K562 (cell line): Measurements from ENCODE around the gene KIF3B. TPM values are rescaled to one million over a fixed set of nuclear protein-coding genes. Genes with fewer than 3 reads are reported as not detected.
A peak's percentile ranks its signal among the peaks of the same experiment; 100 is the strongest.

ENCODE experiments used
- CBFA2T2 ChIP-seq: fragments of 450-650 bp; conservative IDR thresholded peaks from 2 replicates; pipeline ENCODE4 v1.6.1; 2017; ENCODE audit warnings: mild to moderate bottlenecking
- CCNT2 ChIP-seq: IDR thresholded peaks from 2 replicates; pipeline ENCODE4 v1.6.1; 2011; ENCODE audit warnings: borderline replicate concordance, low read depth, mild to moderate bottlenecking, moderate library complexity, mixed read lengths, low read length; ENCODE audit not compliant: insufficient read length; ENCODE audit errors: extremely low read depth
- HDAC1 ChIP-seq, 2 experiments: fragments of 450-650 bp; IDR thresholded peaks; 2 replicates each; pipeline ENCODE4 v1.6.1; 2016 to 2017; ENCODE audit warnings: inconsistent platforms in 1 of 2, mild to moderate bottlenecking in 1 of 2, moderate library complexity in 1 of 2
- NR2C2 ChIP-seq, 2 experiments: fragments of 200-800 bp in 1 of 2; sonication (Bioruptor generic) in 1 of 2; sonication (generic) in 1 of 2; formaldehyde crosslinking in 1 of 2; IDR thresholded peaks; 2 replicates each; pipeline versions ENCODE4 v1.6.1 to v1.8.0; 2016 to 2022; ENCODE audit warnings: mild to moderate bottlenecking in 1 of 2, missing compliant biosample characterization in 1 of 2, missing genetic modification characterization in 1 of 2, missing genetic modification reagents in 1 of 2
- SPI1 ChIP-seq: IDR thresholded peaks from 2 replicates; pipeline ENCODE4 v1.6.1; 2011; ENCODE audit warnings: low read depth, low read length, control low read depth, borderline replicate concordance
- TAL1 ChIP-seq: fragments of 450-650 bp; IDR thresholded peaks from 2 replicates; pipeline ENCODE4 v1.6.1; 2016; ENCODE audit warnings: mild to moderate bottlenecking
- ZBTB7A ChIP-seq: IDR thresholded peaks from 2 replicates; pipeline ENCODE4 v1.6.1; 2011; ENCODE audit warnings: low read depth, mild to moderate bottlenecking, low read length, moderate library complexity, borderline replicate concordance; ENCODE audit not compliant: control insufficient read depth
- ZFX ChIP-seq: sonication (generic); formaldehyde crosslinking; IDR thresholded peaks from 2 replicates; pipeline ENCODE4 v1.8.0; 2022; ENCODE audit warnings: mild to moderate bottlenecking, missing genetic modification reagents, moderate library complexity
- polyA plus RNA-seq, 8 experiments: library from polyadenylated mRNA; depleted of rRNA in 4 of 8; stranded (reverse) in 5 of 8; unstranded in 3 of 8; fragments of >200 nt; fragmentation: Nextera tagmentation in 2 of 8; fragmentation: Illumina TruSeq in 1 of 8; extraction: Ambion mirVana in 2 of 8; extraction: Trizol in 1 of 8; gene quantifications; 2 replicates each; pipeline versions ENCODE4 v1.2.1 to v1.2.3, GENCODE V29; 2011 to 2014; ENCODE audit warnings: inconsistent platforms in 1 of 8, missing spikeins in 1 of 8
- total RNA-seq, 7 experiments: library from RNA; depleted of rRNA in 6 of 7; stranded (reverse); fragments of >200 nt in 6 of 7; fragmentation: Illumina TruSeq in 2 of 7; extraction: Trizol in 2 of 7; gene quantifications; 2 replicates each; pipeline versions ENCODE4 v1.2.1 to v1.2.3, GENCODE V29; 2011 to 2021; ENCODE audit warnings: low replicate concordance in 1 of 7
- TF ChIP-seq, protein P1 (sequence below): sonication (generic); formaldehyde crosslinking; IDR thresholded peaks from 2 replicates; pipeline ENCODE4 v1.8.0; 2022; ENCODE audit warnings: mild to moderate bottlenecking, low read depth, missing genetic modification reagents
- TF ChIP-seq, protein P2 (sequence below): IDR thresholded peaks from 2 replicates; pipeline ENCODE4 v1.6.1; 2016; ENCODE audit warnings: missing genetic modification characterization, missing compliant biosample characterization
- TF ChIP-seq, protein P3 (sequence below): fragments of 250-450 bp; sonication (Bioruptor Pico); IDR thresholded peaks from 2 replicates; pipeline ENCODE4 v1.4.0; 2020
- TF ChIP-seq, protein P4 (sequence below): sonication (generic); formaldehyde crosslinking; IDR thresholded peaks from 2 replicates; pipeline ENCODE4 v1.8.1; 2023; ENCODE audit warnings: missing genetic modification reagents, mild to moderate bottlenecking, borderline replicate concordance
- TF ChIP-seq, protein P5 (sequence below): fragments of 450-650 bp; IDR thresholded peaks from 2 replicates; pipeline ENCODE4 v1.6.1; 2016; ENCODE audit warnings: low read depth, mild to moderate bottlenecking, moderate library complexity

The KIF3B gene
- total and polyA plus RNA-seq, 9 of the 15 experiments (the other 6 are each of a cell fraction or from before 2014, with no cell fraction given): 2.9 to 12.3 (median 8.6) TPM

DNA sequence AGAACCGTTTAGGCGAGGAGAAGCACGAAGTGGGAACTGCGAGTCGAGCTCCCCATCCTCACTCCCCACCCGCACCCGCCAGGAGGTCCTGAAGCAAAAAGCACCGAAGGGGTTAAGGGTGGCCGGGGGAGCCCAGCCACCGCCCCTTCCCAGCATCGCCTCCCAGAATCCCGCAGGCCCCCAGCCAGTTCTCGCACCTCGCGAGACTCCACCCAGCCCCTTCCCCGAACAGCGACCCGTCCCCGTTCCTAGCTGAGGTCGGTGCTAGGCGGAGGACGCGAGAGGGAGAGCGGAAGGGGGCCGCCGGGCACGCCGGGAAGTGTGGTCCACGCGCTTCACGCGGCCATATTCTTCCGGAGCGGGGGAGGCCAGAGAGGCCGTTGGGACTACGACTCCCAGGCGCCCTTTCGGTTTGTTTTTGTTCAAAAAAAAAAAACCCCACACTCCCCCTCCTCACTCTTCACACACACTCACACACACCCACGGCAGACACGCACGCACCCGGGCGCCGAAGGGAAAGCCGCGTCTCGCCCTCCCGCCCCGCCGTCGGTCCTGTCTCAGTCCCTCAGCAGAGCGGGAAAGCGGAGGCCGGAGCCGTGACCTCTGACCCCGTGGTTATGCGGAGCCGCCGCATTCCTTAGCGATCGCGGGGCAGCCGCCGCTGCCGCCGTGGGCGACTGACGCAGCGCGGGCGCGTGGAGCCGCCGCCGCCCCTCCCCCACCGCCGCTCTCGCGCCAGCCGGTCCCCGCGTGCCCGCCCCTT, 80.6 kb downstream of the KIF3B start, which contains the start of gene ASXL1 (continued):
- TF ChIP-seq, protein P1, sequence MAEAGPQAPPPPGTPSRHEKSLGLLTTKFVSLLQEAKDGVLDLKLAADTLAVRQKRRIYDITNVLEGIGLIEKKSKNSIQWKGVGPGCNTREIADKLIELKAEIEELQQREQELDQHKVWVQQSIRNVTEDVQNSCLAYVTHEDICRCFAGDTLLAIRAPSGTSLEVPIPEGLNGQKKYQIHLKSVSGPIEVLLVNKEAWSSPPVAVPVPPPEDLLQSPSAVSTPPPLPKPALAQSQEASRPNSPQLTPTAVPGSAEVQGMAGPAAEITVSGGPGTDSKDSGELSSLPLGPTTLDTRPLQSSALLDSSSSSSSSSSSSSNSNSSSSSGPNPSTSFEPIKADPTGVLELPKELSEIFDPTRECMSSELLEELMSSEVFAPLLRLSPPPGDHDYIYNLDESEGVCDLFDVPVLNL (CRISPR knock-in tag): peak; percentile 83; the same call in 1 of the 2 replicates
- TF ChIP-seq HDAC1 (IDR thresholded peaks at IDR 0.05): peak in 1 of 2 experiments; percentile 84; a peak in 2 of 4 replicates
- no peak for TF ChIP-seq TAL1
- TF ChIP-seq CBFA2T2: no peak
- peak; percentile 30 for TF ChIP-seq CCNT2
- no peak for TF ChIP-seq SPI1
- TF ChIP-seq, protein P2, sequence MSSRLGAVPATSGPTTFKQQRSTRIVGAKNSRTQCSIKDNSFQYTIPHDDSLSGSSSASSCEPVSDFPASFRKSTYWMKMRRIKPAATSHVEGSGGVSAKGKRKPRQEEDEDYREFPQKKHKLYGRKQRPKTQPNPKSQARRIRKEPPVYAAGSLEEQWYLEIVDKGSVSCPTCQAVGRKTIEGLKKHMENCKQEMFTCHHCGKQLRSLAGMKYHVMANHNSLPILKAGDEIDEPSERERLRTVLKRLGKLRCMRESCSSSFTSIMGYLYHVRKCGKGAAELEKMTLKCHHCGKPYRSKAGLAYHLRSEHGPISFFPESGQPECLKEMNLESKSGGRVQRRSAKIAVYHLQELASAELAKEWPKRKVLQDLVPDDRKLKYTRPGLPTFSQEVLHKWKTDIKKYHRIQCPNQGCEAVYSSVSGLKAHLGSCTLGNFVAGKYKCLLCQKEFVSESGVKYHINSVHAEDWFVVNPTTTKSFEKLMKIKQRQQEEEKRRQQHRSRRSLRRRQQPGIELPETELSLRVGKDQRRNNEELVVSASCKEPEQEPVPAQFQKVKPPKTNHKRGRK: no peak
- TF ChIP-seq, protein P3, sequence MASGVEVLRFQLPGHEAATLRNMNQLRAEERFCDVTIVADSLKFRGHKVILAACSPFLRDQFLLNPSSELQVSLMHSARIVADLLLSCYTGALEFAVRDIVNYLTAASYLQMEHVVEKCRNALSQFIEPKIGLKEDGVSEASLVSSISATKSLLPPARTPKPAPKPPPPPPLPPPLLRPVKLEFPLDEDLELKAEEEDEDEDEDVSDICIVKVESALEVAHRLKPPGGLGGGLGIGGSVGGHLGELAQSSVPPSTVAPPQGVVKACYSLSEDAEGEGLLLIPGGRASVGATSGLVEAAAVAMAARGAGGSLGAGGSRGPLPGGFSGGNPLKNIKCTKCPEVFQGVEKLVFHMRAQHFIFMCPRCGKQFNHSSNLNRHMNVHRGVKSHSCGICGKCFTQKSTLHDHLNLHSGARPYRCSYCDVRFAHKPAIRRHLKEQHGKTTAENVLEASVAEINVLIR (CRISPR knock-in tag): no peak
- peak; percentile 99 for TF ChIP-seq ZBTB7A
- peak; percentile 85 for TF ChIP-seq ZFX (CRISPR knock-in tag)
- TF ChIP-seq, protein P4, sequence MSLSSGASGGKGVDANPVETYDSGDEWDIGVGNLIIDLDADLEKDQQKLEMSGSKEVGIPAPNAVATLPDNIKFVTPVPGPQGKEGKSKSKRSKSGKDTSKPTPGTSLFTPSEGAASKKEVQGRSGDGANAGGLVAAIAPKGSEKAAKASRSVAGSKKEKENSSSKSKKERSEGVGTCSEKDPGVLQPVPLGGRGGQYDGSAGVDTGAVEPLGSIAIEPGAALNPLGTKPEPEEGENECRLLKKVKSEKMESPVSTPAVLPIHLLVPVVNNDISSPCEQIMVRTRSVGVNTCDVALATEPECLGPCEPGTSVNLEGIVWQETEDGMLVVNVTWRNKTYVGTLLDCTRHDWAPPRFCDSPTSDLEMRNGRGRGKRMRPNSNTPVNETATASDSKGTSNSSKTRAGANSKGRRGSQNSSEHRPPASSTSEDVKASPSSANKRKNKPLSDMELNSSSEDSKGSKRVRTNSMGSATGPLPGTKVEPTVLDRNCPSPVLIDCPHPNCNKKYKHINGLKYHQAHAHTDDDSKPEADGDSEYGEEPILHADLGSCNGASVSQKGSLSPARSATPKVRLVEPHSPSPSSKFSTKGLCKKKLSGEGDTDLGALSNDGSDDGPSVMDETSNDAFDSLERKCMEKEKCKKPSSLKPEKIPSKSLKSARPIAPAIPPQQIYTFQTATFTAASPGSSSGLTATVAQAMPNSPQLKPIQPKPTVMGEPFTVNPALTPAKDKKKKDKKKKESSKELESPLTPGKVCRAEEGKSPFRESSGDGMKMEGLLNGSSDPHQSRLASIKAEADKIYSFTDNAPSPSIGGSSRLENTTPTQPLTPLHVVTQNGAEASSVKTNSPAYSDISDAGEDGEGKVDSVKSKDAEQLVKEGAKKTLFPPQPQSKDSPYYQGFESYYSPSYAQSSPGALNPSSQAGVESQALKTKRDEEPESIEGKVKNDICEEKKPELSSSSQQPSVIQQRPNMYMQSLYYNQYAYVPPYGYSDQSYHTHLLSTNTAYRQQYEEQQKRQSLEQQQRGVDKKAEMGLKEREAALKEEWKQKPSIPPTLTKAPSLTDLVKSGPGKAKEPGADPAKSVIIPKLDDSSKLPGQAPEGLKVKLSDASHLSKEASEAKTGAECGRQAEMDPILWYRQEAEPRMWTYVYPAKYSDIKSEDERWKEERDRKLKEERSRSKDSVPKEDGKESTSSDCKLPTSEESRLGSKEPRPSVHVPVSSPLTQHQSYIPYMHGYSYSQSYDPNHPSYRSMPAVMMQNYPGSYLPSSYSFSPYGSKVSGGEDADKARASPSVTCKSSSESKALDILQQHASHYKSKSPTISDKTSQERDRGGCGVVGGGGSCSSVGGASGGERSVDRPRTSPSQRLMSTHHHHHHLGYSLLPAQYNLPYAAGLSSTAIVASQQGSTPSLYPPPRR (CRISPR knock-in tag): no peak
- TF ChIP-seq, protein P5, sequence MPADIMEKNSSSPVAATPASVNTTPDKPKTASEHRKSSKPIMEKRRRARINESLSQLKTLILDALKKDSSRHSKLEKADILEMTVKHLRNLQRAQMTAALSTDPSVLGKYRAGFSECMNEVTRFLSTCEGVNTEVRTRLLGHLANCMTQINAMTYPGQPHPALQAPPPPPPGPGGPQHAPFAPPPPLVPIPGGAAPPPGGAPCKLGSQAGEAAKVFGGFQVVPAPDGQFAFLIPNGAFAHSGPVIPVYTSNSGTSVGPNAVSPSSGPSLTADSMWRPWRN: no peak
- TF ChIP-seq NR2C2 (CRISPR knock-in tag; IDR thresholded peaks at IDR 0.05): peak; percentile 97
- TF ChIP-seq NR2C2 (tag; IDR thresholded peaks at IDR 0.05): peak; percentile 100
